ENCODE results near the gene WDR36. TPM values are rescaled to one million over a fixed set of nuclear protein-coding genes. Genes with fewer than 3 reads are reported as not detected.

WDR36 gene
- total and polyA plus RNA-seq, 2 of the 8 experiments (the other 6 are each of a cell fraction or from before 2014, with no cell fraction given), result 9.3 to 41.8 TPM

DNA sequence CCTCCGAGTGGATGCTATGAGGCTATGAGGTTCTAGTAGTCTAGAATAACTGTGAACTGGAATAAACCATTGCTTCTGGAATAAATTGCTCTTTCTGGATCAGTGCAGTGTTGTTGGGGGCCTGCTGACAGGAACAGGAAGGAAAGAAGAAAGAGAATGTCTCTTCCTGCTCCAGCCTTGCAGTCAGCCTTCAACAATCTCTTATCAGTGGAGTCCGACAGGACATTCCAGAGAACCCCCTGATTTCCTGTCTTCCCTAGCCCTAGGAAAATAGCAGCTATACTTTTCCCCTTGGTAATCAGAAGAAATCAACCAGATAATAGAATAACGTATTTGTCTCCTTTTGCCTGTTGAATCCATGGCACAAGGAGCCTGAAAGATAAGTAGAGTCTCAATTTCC, 55.4 kb downstream of the WDR36 start:
- Histone ChIP-seq H4K20me1 (replicated peaks in 1 of 2; ENCODE audit: control insufficient read depth in 1 of 2, insufficient read depth in 2 of 2, low read length in 2 of 2) (no peaks in the 10 kb centered on the region), H3K27ac (ENCODE audit: low read depth, low read length) (no peak overlapping the region), H3K79me1 (ENCODE audit: low read depth, low read length) (no peaks in the 10 kb centered on the region), H3K23me2 (ENCODE audit: low read depth, low read length) (no peaks in the 10 kb centered on the region), H4K91ac (replicated peaks; ENCODE audit: insufficient read length, low read length) (no peak overlapping the region), H3K9me3 (ENCODE audit: insufficient read depth in 2 of 2, low read depth in 1 of 2, low read length in 1 of 2) (no peaks in the 10 kb centered on the region), H2AFZ (ENCODE audit: low read length) (no peak overlapping the region), H3K79me2 (ENCODE audit: control insufficient read depth in 1 of 2, insufficient read depth in 2 of 2, low read length in 2 of 2) (no peaks in the 10 kb centered on the region), H3K36me3 (ENCODE audit: control insufficient read depth in 2 of 4, insufficient read depth in 4 of 4, low read length in 3 of 4) (no peaks in the 10 kb centered on the region), H2BK20ac (ENCODE audit: low read length) (no peak overlapping the region), H2BK120ac (replicated peaks; ENCODE audit: low read depth, low read length) (no peak overlapping the region), H2BK12ac (ENCODE audit: low read depth, low read length) (no peak overlapping the region), H3K23ac (ENCODE audit: insufficient read length) (no peak overlapping the region), H3K4ac (replicated peaks; ENCODE audit: insufficient read length, low read depth, low read length) (no peak overlapping the region), H2BK15ac (ENCODE audit: low read length) (no peak overlapping the region), H3K14ac (ENCODE audit: insufficient read length) (no peak overlapping the region), H3K4me1 (replicated peaks in 1 of 4; ENCODE audit: control insufficient read depth in 3 of 4, insufficient read depth in 4 of 4, low read length in 3 of 4) (no peaks in the 10 kb centered on the region), H2AK5ac (ENCODE audit: low read depth, low read length) (no peak overlapping the region), H3K56ac (replicated peaks; ENCODE audit: insufficient read length, low read depth, low read length) (no peak overlapping the region), H3K27me3 (replicated peaks in 1 of 4; ENCODE audit: control insufficient read depth in 3 of 4, extremely low read depth in 1 of 4, insufficient read depth in 3 of 4, low read length in 3 of 4) (no peaks in the 10 kb centered on the region), H3K9ac (replicated peaks in 1 of 4; ENCODE audit: extremely low read depth in 1 of 4, low read depth in 3 of 4, low read length in 3 of 4) (no peak overlapping the region), H3K4me3 (ENCODE audit: extremely low read depth in 1 of 4, insufficient read depth in 2 of 4, low read depth in 3 of 4, low read length in 4 of 4) (no peak overlapping the region), H2BK5ac (ENCODE audit: low read depth, low read length) (no peak overlapping the region), H4K8ac (ENCODE audit: extremely low read depth, insufficient read depth, low read length) (no peak overlapping the region), H4K5ac (ENCODE audit: insufficient read length, low read depth, low read length) (no peak overlapping the region), H3K18ac (ENCODE audit: extremely low read depth, low read length) (no peak overlapping the region), H3K4me2 (ENCODE audit: insufficient read depth in 1 of 2, low read depth in 2 of 2, low read length in 2 of 2) (no peak overlapping the region)
- WGBS, 2 experiments (ENCODE audit: extremely low coverage in 1 of 2, insufficient coverage in 1 of 2, insufficient read length in 1 of 2, insufficient replicate concordance in 2 of 2, low coverage in 1 of 2, low lambda C conversion rate in 2 of 2, missing lambda C conversion rate in 1 of 2), result 85% methylated on average over 3 of the region's 3 CpGs; no CpG with 5 or more reads in 1 of the 2 experiments
- ChIA-PET POLR2A (ENCODE audit: partially characterized antibody) (no interaction called here), CTCF (ENCODE audit: partially characterized antibody) (interaction anchor here (0.8 kb wide), 1 partner anchor 12 kb away, joined by 3 read pairs; no protein-coding TSS in a partner anchor)
- FAIRE-seq (no peak), DNase-seq (ENCODE audit: low read depth in 1 of 2, low spot score in 2 of 2) (no peak)
- TF ChIP-seq TAF1 (IDR thresholded peaks at IDR 0.05; ENCODE audit: low read depth, low read length) (no peak), FOSL1 (IDR thresholded peaks at IDR 0.05; ENCODE audit: insufficient read depth, low read depth, low read length) (no peak), HDAC2 (IDR thresholded peaks at IDR 0.05; ENCODE audit: borderline replicate concordance in 1 of 2, low read depth in 2 of 2, low read length in 2 of 2) (no peak), RFX5 (IDR thresholded peaks at IDR 0.05; ENCODE audit: borderline replicate concordance, low read depth, low read length) (no peak), MAFK (IDR thresholded peaks at IDR 0.05; ENCODE audit: low read depth, low read length) (no peak), CHD2 (IDR thresholded peaks at IDR 0.05; ENCODE audit: low read length) (no peak), SIN3A (conservative IDR thresholded peaks at IDR 0.05 in 1 of 2, IDR thresholded peaks at IDR 0.05 in 1 of 2; ENCODE audit: low read depth in 1 of 2, low read length in 2 of 2) (no peak), KDM4A (IDR thresholded peaks at IDR 0.05; ENCODE audit: low read depth, low read length, severe bottlenecking) (no peak), POLR2AphosphoS5 (IDR thresholded peaks at IDR 0.05; ENCODE audit: low read depth, low read length) (no peak), TBP (IDR thresholded peaks at IDR 0.05; ENCODE audit: low read depth, low read length) (no peak), GABPA (IDR thresholded peaks at IDR 0.05; ENCODE audit: borderline replicate concordance, insufficient read depth, low read length) (no peak), BCL11A (IDR thresholded peaks at IDR 0.05; ENCODE audit: low read depth in 2 of 2, low read length in 2 of 2) (no peak), CHD1 (IDR thresholded peaks at IDR 0.05; ENCODE audit: low read depth, low read length) (no peak)
- TF ChIP-seq, protein P1, sequence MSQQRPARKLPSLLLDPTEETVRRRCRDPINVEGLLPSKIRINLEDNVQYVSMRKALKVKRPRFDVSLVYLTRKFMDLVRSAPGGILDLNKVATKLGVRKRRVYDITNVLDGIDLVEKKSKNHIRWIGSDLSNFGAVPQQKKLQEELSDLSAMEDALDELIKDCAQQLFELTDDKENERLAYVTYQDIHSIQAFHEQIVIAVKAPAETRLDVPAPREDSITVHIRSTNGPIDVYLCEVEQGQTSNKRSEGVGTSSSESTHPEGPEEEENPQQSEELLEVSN (IDR thresholded peaks at IDR 0.05), result no peak
